ENCODE results near the gene ADGRG2.

- TF ChIP-seq GATA3 (IDR thresholded peaks at IDR 0.05; ENCODE audit: low read depth, low read length) (no peak), GATA2 (IDR thresholded peaks at IDR 0.05; ENCODE audit: low read depth, low read length) (no peak)
These were observed 129.4 kb downstream of the ADGRG2 start for GRCh38 chrX:18992829-18993228.
